Trophoblast cell (in vitro differentiated cells and primary cell): Measurements from ENCODE around the gene SF3A2.
A peak's percentile ranks its signal among the peaks of the same experiment; 100 is the strongest.

Source experiments
- DNase-seq, 2 donors: peaks; one replicate each; pipeline ENCODE4 v3.0.0-alpha.2; 2016
- H2AFZ ChIP-seq: 2 replicates; pipeline ENCODE4 v1.6.1; 2013; ENCODE audit warnings: low read length, moderate library complexity, mild to moderate bottlenecking; ENCODE audit not compliant: insufficient read depth, poor library complexity
- H2AK5ac ChIP-seq: 2 replicates; pipeline ENCODE4 v1.6.1; 2013; ENCODE audit warnings: mild to moderate bottlenecking, low read length
- H2BK120ac ChIP-seq: 2 replicates; pipeline ENCODE4 v1.6.1; 2013; ENCODE audit warnings: low read length, mild to moderate bottlenecking, moderate library complexity; ENCODE audit not compliant: insufficient read depth, poor library complexity
- H2BK12ac ChIP-seq: 2 replicates; pipeline ENCODE4 v1.6.1; 2013; ENCODE audit warnings: mild to moderate bottlenecking, low read length, moderate library complexity
- H2BK5ac ChIP-seq: 2 replicates; pipeline ENCODE4 v1.6.1; 2013; ENCODE audit warnings: low read length, low read depth, moderate library complexity, mild to moderate bottlenecking; ENCODE audit not compliant: poor library complexity
- H3K14ac ChIP-seq: 2 replicates; pipeline ENCODE4 v1.6.1; 2013; ENCODE audit warnings: mild to moderate bottlenecking, low read length
- H3K18ac ChIP-seq: 2 replicates; pipeline ENCODE4 v1.6.1; 2013; ENCODE audit warnings: mild to moderate bottlenecking, low read length
- H3K23ac ChIP-seq: 2 replicates; pipeline ENCODE4 v1.6.1; 2013; ENCODE audit warnings: low read length
- H3K27ac ChIP-seq: 2 replicates; pipeline ENCODE4 v1.5.1; 2013; ENCODE audit warnings: low read depth, mild to moderate bottlenecking, inconsistent platforms, low read length, moderate library complexity
- H3K27me3 ChIP-seq: 2 replicates; pipeline ENCODE4 v1.6.1; 2013; ENCODE audit warnings: inconsistent platforms, mild to moderate bottlenecking, low read length, moderate library complexity; ENCODE audit not compliant: insufficient read depth
- H3K36me3 ChIP-seq, 2 experiments: 1 replicate in 1 of 2; 2 replicates in 1 of 2; pipeline ENCODE4 v1.6.1; 2013; ENCODE audit warnings: low read length in 2 of 2, mild to moderate bottlenecking in 2 of 2, moderate library complexity in 1 of 2; ENCODE audit not compliant: insufficient read depth in 2 of 2, control insufficient read depth in 1 of 2
- H3K4ac ChIP-seq: 2 replicates; pipeline ENCODE4 v1.6.1; 2013; ENCODE audit warnings: low read depth, mild to moderate bottlenecking, low read length, moderate library complexity
- H3K4me1 ChIP-seq, 2 experiments: 1 replicate in 1 of 2; 2 replicates in 1 of 2; pipeline ENCODE4 v1.6.1; 2013; ENCODE audit warnings: low read length in 2 of 2, mild to moderate bottlenecking in 2 of 2, moderate library complexity in 1 of 2; ENCODE audit not compliant: insufficient read depth in 2 of 2, control insufficient read depth in 1 of 2
- H3K4me2 ChIP-seq: 2 replicates; pipeline ENCODE4 v1.6.1; 2013; ENCODE audit warnings: inconsistent platforms, mild to moderate bottlenecking, low read length, moderate library complexity
- H3K4me3 ChIP-seq: 2 replicates; pipeline ENCODE4 v1.5.1; 2013; ENCODE audit warnings: mild to moderate bottlenecking, low read depth, low read length, inconsistent platforms
- H3K79me1 ChIP-seq: one replicate; pipeline ENCODE4 v1.6.1; 2013; ENCODE audit warnings: low read length
- H3K79me2 ChIP-seq: 2 replicates; pipeline ENCODE4 v1.6.1; 2013; ENCODE audit warnings: low read length, mild to moderate bottlenecking; ENCODE audit not compliant: control insufficient read depth, insufficient read depth, poor library complexity
- H3K9ac ChIP-seq: 2 replicates; pipeline ENCODE4 v1.6.1; 2013; ENCODE audit warnings: mild to moderate bottlenecking, low read length
- H3K9me3 ChIP-seq: 2 replicates; pipeline ENCODE4 v1.6.1; 2013; ENCODE audit warnings: low read depth, mild to moderate bottlenecking, control low read depth, inconsistent platforms, low read length; ENCODE audit not compliant: insufficient read depth
- H4K12ac ChIP-seq: 2 replicates; pipeline ENCODE4 v1.6.1; 2013; ENCODE audit warnings: low read depth, mild to moderate bottlenecking, low read length, moderate library complexity
- H4K8ac ChIP-seq: 2 replicates; pipeline ENCODE4 v1.6.1; 2013; ENCODE audit warnings: low read depth, mild to moderate bottlenecking, low read length, moderate library complexity
- H4K91ac ChIP-seq: one replicate; pipeline ENCODE4 v1.6.1; 2013; ENCODE audit warnings: low read depth, mild to moderate bottlenecking, low read length, moderate library complexity
- WGBS: extraction: QIAGEN DNeasy Blood & Tissue Kit; methylation state at CpG from one replicate; pipeline ENCODE4 v1.1.7; 2013; ENCODE audit warnings: missing lambda C conversion rate; ENCODE audit not compliant: insufficient read length, insufficient coverage; ENCODE audit errors: extremely low coverage; 5-methylcytosine and 5-hydroxymethylcytosine counted together

SF3A2 gene

DNA sequence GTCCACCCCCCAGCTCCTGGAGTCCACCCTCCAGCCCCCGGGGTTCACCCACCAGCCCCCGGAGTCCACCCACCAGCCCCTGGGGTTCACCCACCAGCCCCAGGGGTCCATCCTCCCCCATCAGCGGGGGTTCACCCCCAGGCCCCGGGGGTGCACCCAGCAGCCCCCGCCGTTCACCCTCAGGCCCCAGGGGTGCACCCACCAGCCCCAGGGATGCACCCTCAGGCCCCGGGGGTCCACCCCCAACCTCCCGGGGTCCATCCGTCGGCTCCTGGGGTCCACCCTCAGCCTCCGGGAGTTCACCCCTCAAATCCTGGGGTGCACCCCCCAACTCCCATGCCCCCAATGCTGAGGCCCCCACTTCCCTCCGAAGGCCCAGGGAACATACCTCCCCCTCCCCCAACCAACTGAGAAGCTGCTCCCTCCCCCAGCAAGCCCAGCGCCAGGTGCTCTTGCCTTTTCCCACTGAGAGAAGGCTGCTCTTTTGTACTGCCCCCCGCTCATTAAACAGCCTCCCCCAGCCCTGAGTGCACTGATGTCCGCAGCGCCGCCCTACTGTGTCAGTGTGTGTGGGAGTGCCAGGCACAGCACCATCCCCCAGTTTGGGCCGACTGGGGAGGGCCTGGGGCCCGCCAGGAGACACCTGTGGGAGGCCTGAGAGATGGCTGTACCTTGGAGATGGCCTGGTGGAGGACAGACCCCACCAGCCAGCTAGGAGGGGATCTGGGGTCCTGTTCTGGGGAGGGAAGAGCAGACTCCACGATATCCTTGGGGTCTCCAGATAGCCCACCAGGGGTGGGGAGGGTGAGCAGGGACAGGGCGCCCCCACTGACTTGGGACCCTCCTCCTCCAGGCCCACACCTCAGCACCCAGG, 11.7 kb downstream of the SF3A2 start:
- no peaks in the 10 kb centered on the region for H3K79me2 ChIP-seq
- H3K27me3 ChIP-seq = peaks cover 4% of the 10 kb centered on the region
- H3K9me3 ChIP-seq = peaks cover 5% of the 10 kb centered on the region

DNA sequence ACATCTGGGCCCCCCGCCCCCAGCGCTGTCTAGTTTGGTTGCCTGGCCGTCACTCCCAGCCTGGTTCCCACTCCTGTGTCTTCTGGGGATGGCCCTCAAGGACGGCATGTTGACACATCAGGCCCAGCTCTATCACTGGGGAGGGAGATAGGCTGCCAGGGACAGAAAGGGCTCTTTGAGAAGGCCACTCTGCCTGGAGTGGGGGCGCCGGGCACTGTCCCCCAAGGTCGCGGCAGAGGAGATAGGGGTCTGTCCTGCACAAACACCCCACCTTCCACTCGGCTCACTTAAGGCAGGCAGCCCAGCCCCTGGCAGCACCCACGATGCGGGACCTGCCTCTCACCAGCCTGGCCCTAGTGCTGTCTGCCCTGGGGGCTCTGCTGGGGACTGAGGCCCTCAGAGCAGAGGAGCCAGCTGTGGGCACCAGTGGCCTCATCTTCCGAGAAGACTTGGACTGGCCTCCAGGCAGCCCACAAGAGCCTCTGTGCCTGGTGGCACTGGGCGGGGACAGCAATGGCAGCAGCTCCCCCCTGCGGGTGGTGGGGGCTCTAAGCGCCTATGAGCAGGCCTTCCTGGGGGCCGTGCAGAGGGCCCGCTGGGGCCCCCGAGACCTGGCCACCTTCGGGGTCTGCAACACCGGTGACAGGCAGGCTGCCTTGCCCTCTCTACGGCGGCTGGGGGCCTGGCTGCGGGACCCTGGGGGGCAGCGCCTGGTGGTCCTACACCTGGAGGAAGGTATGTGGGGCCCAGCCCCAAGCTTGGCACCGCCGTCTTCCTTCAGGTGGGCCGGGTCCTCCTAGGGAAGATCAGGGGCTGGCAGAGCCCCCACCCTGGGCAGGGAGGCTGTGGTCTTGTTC, 12.6 kb downstream of the SF3A2 start, which contains the start of gene AMH:
Gene AMH, plus strand, starts transcription at position 314 of the 857 bp plus-strand sequence. Its CDS starts 10 bp downstream, at position 324.
- H3K36me3 ChIP-seq = peaks cover 47 to 51% of the 10 kb centered on the region in 2 experiments
- H3K9me3 ChIP-seq = peaks cover 5% of the 10 kb centered on the region
- H3K9ac ChIP-seq = no peak within 1 kb of the TSS
- H3K4me3 ChIP-seq = no peak within 1 kb of the TSS
- WGBS = no CpG with 5 or more reads among the region's 27 CpGs
- no peak within 1 kb of the TSS for H4K8ac ChIP-seq
- H3K79me1 ChIP-seq = no peaks in the 10 kb centered on the region
- no peaks in the 10 kb centered on the region for H3K79me2 ChIP-seq
- no peak within 1 kb of the TSS for H3K4ac ChIP-seq
- no peak within 1 kb of the TSS for H2BK12ac ChIP-seq
- H4K91ac ChIP-seq = no peak within 1 kb of the TSS
- no peak within 1 kb of the TSS for H4K12ac ChIP-seq
- peaks cover 4% of the 10 kb centered on the region for H3K27me3 ChIP-seq
- no peak within 1 kb of the TSS for H3K4me2 ChIP-seq
- no peak within 1 kb of the TSS for H3K27ac ChIP-seq
- H2BK5ac ChIP-seq = no peak within 1 kb of the TSS
- no peak within 1 kb of the TSS for H3K18ac ChIP-seq
- H3K23ac ChIP-seq = no peak within 1 kb of the TSS
- H2AFZ ChIP-seq = no peak within 1 kb of the TSS
- H3K4me1 ChIP-seq = peaks cover 6 to 9% of the 10 kb centered on the region in 2 experiments
- DNase-seq = peak in 1 of 2 donors; percentile 47
- H3K14ac ChIP-seq = no peak within 1 kb of the TSS
- no peak within 1 kb of the TSS for H2BK120ac ChIP-seq
- no peak within 1 kb of the TSS for H2AK5ac ChIP-seq

More for the DNA sequence above, 11.7 kb downstream of the SF3A2 start:
- H3K36me3 ChIP-seq = peaks cover 55 to 60% of the 10 kb centered on the region in 2 experiments
- no peak overlapping the region for H2BK12ac ChIP-seq
- H4K91ac ChIP-seq = no peak overlapping the region
- no peak overlapping the region for H3K27ac ChIP-seq
- H3K4ac ChIP-seq = no peak overlapping the region
- no peaks in the 10 kb centered on the region for H3K79me1 ChIP-seq
- DNase-seq = no peak
- no peak overlapping the region for H3K18ac ChIP-seq
- H3K4me2 ChIP-seq = no peak overlapping the region
- H3K4me1 ChIP-seq = peaks cover 6 to 7% of the 10 kb centered on the region in 2 experiments
- H4K12ac ChIP-seq = no peak overlapping the region
- H3K23ac ChIP-seq = no peak overlapping the region
- H4K8ac ChIP-seq = no peak overlapping the region
- no peak overlapping the region for H2BK5ac ChIP-seq
- H2BK120ac ChIP-seq = no peak overlapping the region
- H3K4me3 ChIP-seq = no peak overlapping the region
- H3K14ac ChIP-seq = no peak overlapping the region
- no peak overlapping the region for H2AFZ ChIP-seq
- no peak overlapping the region for H3K9ac ChIP-seq
- no CpG with 5 or more reads among the region's 21 CpGs for WGBS
- no peak overlapping the region for H2AK5ac ChIP-seq

DNA sequence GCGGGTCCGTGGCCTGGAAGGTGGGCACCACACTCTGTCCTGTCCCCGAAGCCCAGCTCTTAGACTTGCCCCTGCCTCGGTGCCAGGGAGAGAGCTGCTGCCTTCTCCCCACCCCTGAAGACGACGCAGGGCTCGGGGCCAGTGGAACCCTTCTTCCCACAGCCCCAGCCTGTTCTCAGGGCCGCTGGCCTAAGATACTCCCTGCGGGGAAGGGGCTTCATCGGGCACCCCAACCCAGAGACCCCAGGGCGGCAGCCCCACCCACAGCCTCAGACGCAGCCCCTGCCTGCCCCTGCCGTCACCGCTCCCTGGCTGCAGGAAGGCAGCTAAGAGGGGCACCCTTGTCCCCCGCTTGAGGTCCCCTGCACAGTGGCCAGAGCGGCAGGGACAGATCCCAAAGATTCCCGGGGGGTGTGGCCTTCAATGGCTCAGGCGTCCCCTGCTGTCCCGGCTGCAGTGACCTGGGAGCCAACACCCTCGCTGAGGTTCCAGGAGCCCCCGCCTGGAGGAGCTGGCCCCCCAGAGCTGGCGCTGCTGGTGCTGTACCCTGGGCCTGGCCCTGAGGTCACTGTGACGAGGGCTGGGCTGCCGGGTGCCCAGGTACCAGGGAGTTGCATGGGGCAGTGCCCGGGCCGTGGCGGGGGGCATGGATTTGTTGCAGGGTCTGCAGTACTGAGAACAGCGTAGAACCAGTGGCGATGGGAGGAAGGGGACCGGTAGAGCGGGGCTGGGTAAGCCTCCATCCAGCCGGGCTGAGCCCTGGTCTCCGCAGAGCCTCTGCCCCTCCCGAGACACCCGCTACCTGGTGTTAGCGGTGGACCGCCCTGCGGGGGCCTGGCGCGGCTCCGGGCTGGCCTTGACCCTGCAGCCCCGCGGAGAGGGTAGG, 13.5 kb downstream of the SF3A2 start:
- Histone ChIP-seq H2AFZ (no peak overlapping the region), H2BK12ac (no peak overlapping the region), H4K8ac (no peak overlapping the region), H4K12ac (no peak overlapping the region), H2BK5ac (no peak overlapping the region), H3K27me3 (peaks cover 4% of the 10 kb centered on the region), H2AK5ac (no peak overlapping the region), H2BK120ac (no peak overlapping the region), H3K23ac (no peak overlapping the region), H3K79me1 (no peaks in the 10 kb centered on the region), H3K9ac (no peak overlapping the region), H3K36me3 (peaks cover 39 to 42% of the 10 kb centered on the region in 2 experiments), H4K91ac (no peak overlapping the region), H3K79me2 (no peaks in the 10 kb centered on the region), H3K27ac (no peak overlapping the region), H3K4me1 (peaks cover 6 to 9% of the 10 kb centered on the region in 2 experiments), H3K4me2 (no peak overlapping the region), H3K18ac (no peak overlapping the region), H3K4me3 (no peak overlapping the region), H3K9me3 (peaks cover 5% of the 10 kb centered on the region), H3K14ac (no peak overlapping the region), H3K4ac (no peak overlapping the region)
- DNase-seq = no peak
- no CpG with 5 or more reads among the region's 43 CpGs for WGBS

DNA sequence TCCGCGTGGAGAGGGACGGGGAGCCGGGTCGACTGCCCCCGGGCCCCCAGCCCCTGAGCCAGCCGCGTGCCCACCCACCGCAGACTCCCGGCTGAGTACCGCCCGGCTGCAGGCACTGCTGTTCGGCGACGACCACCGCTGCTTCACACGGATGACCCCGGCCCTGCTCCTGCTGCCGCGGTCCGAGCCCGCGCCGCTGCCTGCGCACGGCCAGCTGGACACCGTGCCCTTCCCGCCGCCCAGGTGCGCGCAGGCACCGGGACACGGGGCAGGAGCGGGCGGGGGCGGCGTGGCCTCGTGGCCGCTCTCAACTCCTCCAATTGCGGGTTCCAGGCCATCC, 14.1 kb downstream of the SF3A2 start:
- H2AFZ ChIP-seq = no peak overlapping the region
- H3K23ac ChIP-seq = no peak overlapping the region
- H3K36me3 ChIP-seq = peaks cover 33 to 36% of the 10 kb centered on the region in 2 experiments
- H2BK120ac ChIP-seq = no peak overlapping the region
- no peak overlapping the region for H3K4ac ChIP-seq
- no peaks in the 10 kb centered on the region for H3K79me1 ChIP-seq
- H3K9me3 ChIP-seq = peaks cover 5% of the 10 kb centered on the region
- no peak overlapping the region for H4K12ac ChIP-seq
- H3K4me3 ChIP-seq = no peak overlapping the region
- H3K79me2 ChIP-seq = no peaks in the 10 kb centered on the region
- H3K9ac ChIP-seq = no peak overlapping the region
- H3K27ac ChIP-seq = no peak overlapping the region
- DNase-seq = no peak
- H3K18ac ChIP-seq = no peak overlapping the region
- WGBS = no CpG with 5 or more reads among the region's 40 CpGs
- H2BK5ac ChIP-seq = no peak overlapping the region
- no peak overlapping the region for H2AK5ac ChIP-seq
- peaks cover 6 to 9% of the 10 kb centered on the region in 2 experiments for H3K4me1 ChIP-seq
- H4K91ac ChIP-seq = no peak overlapping the region
- no peak overlapping the region for H3K4me2 ChIP-seq
- no peak overlapping the region for H2BK12ac ChIP-seq
- no peak overlapping the region for H4K8ac ChIP-seq
- no peak overlapping the region for H3K14ac ChIP-seq
- H3K27me3 ChIP-seq = peaks cover 4% of the 10 kb centered on the region
